CD4-positive, alpha-beta T cell treated with Interleukin-17A for 1 hour (primary cell): ENCODE data around the gene PEAR1.
A peak's percentile ranks its signal among the peaks of the same experiment; 100 is the strongest.

ENCODE experiments used
- DNase-seq: peaks from one replicate; pipeline ENCODE4 v3.0.0-alpha.2; 2020

Gene PEAR1

GRCh38 chr1:156893048-156893953, at the start of gene PEAR1:
Gene PEAR1, plus strand, starts transcription at chr1:156893718. Its CDS starts 10,209 bp downstream, at chr1:156903927.
- no peak for DNase-seq

GRCh38 chr1:156844102-156844501, 49.4 kb upstream of the PEAR1 start:
- no peak for DNase-seq

GRCh38 chr1:156844638-156845037, 48.9 kb upstream of the PEAR1 start:
- no peak for DNase-seq

- DNase-seq: peak; percentile 50
These were observed 48.2 kb upstream of the PEAR1 start for GRCh38 chr1:156845055-156845952.

- no peak for DNase-seq
These were observed 47.5 kb upstream of the PEAR1 start for GRCh38 chr1:156845953-156846545.

GRCh38 chr1:156846643-156847042, 46.9 kb upstream of the PEAR1 start:
- DNase-seq: no peak

GRCh38 chr1:156847591-156848460, 45.7 kb upstream of the PEAR1 start:
- DNase-seq: no peak

GRCh38 chr1:156848461-156849150, 44.9 kb upstream of the PEAR1 start:
- DNase-seq: peak; percentile 83

- no peak for DNase-seq
These were observed 44.4 kb upstream of the PEAR1 start for GRCh38 chr1:156849151-156849496.

- no peak for DNase-seq
These were observed 41.6 kb upstream of the PEAR1 start for GRCh38 chr1:156851779-156852417.

GRCh38 chr1:156852418-156852874, 41.1 kb upstream of the PEAR1 start:
- no peak for DNase-seq

- DNase-seq: no peak
These were observed 39.8 kb upstream of the PEAR1 start for GRCh38 chr1:156853761-156854160.

- DNase-seq: no peak
These were observed 38.9 kb upstream of the PEAR1 start for GRCh38 chr1:156854634-156855033.

- no peak for DNase-seq
These were observed 37.2 kb upstream of the PEAR1 start for GRCh38 chr1:156856282-156856785.

GRCh38 chr1:156857532-156857931, 36.0 kb upstream of the PEAR1 start:
- DNase-seq: no peak

GRCh38 chr1:156858555-156858956, 35.0 kb upstream of the PEAR1 start:
- no peak for DNase-seq

- no peak for DNase-seq
These were observed 34.5 kb upstream of the PEAR1 start, which contains the start of gene INSRR for GRCh38 chr1:156858959-156859522. Gene INSRR, minus strand, starts transcription at chr1:156859117. Its CDS starts 496 bp downstream, at chr1:156858621.

- peak; percentile 8 for DNase-seq
These were observed 33.9 kb upstream of the PEAR1 start for GRCh38 chr1:156859523-156860112.

- peak; percentile 61 for DNase-seq
These were observed 33.3 kb upstream of the PEAR1 start for GRCh38 chr1:156860113-156860627.
